ENCODE measurements around the gene DTNA.
"Not testable (repeated sequence)": the region's sequence is repeated elsewhere in the genome, so short reads cannot be mapped to it uniquely, and the experiment has no call there.

The DTNA gene

DNA sequence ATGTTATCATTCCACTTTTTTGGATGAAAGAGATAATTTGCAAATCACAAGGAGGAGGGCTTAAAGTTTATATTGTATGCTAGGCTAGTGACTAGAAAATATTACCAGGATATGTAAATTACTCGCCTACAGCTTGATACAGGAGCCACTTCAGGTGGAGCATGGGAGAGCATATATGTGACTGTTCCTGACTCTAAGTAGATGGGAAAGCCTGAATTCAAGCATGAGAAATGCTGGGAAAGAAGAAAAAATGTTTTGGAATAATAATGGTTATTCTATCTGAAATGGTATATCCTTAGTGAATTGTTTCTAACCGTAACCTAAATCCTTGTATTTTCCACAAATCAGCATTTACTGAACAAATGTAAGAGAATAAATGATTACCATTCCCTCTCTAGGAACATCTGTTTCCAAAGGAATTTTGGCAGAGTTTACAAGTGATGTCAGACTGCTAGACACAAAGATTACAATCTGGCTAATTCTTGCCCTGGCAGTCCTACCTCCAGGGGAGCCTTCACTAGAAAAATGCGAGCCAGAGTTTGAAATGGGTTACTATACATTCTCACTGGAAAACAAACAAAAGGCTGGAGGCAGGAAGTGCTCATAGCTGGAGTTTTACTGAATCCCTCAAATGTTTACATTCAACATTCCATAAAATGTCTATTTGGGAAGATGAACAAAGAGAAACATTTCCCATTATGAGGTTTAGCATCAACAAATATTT lies 201.7 kb downstream of the DTNA start:
- no peak for DNase-seq

DNA sequence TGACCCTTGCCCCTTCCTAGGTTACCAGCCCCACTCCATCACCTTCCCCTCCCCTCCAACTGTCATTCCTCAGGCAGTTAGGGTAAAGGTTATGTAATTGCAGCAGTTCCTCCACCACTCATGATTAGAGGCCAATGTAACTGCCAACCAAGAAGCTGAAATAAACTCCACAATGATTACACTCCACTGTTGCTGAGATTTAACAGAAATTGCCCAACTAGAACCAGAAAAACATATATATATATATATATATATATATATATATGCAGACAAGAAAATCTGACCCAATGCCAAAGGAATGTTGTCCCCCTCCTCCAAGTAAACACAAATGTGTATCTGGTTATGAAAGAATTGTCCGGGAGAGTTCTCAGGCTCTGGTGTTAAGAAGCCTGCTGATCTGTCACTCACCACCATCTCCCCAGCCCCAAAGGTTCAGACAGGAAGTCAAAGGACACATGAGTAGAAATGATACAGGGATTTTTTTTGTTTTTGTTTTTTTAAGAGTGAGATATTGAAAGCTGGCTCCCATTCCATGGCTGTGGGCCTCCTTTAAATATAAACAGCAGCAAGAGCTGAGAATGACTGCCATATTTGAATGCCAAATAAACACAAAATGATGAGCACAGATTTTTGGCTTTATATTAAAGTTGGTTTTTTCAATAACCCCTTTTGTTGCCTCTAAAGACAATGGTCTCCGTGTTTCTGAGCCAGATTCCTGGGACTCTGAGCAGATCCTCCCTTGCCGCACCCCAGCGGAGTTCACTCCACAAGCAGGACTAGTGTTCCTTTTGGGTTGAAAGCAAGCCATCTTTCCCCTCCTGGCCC lies 204.0 kb downstream of the DTNA start:
- no peak for DNase-seq

- no peak for DNase-seq
Measured at GRCh38 chr18:34915046-34915445, 204.9 kb downstream of the DTNA start.

GRCh38 chr18:34916539-34916938 lies 206.4 kb downstream of the DTNA start:
- not testable (repeated sequence) for DNase-seq

- no peak for DNase-seq
Measured at GRCh38 chr18:34918856-34919255, 208.8 kb downstream of the DTNA start.

DNA sequence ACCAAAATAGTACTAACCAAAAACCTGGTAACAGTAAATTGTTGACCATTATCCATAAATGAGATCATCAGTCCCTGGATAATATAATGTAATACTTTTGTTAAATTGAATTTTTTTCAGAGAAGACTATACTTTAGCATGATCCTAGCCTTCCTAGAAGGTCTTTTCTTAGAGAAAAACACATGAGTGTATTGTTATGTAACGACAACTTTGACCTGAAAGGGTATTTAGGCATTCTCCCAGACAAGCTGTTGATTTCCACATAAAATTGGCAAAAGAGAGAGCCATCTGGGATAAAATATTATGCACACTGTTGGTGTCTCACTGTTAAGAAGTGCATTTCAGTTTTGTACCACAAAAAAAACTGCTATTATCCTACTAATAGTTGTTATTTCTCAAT lies 211.1 kb downstream of the DTNA start:
- no peak for DNase-seq

DNA sequence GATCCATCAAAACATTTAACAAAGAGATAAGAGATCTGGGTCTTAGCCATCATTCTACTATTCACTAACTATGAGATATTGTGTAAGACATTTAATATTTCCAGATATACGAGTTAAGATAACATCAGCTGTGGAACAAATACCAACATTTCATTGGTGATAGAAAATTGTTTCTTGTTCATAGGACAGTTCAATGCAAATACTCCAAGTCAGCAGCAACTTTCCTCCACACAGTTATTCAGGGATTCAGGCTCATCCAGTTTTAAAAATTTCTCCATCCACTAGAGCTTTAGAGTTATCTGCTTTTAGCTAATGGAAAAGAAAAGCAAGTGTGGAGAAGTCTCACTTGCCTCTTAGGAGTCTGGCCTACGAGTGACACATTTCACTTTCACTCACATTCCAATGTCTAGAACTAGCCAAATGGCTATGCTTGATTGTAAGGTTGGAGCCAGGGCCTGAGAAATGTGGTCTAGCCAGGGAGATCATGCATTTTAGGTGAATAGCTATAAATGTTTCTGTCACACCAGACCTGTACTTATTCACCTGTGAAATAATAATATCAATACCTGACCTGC lies 211.8 kb downstream of the DTNA start:
- DNase-seq, result no peak

DNA sequence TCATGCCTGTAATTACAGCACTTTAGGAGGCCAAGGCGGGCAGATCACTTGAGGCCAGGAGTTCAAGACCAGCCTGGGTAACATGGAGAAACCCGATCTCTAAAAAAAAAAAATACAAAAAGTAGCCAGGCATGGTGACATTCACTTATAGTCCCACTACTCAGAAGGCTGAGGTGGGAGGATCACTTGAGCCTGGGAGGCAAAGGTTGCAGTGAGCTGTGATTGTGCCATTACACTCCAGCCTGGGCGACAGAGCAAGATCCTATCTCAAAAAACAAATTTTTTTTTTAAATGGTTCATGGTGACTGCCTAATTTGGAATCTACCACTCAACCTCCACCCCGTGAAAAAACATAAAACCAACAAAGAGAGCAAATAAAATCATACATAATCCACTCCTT lies 212.5 kb downstream of the DTNA start:
- DNase-seq, result not testable (repeated sequence)

- DNase-seq, result no peak
Measured at GRCh38 chr18:34923911-34924310, 213.8 kb downstream of the DTNA start.

GRCh38 chr18:34926683-34927082 lies 216.6 kb downstream of the DTNA start:
- DNase-seq, result no peak

- no peak for DNase-seq
Measured at GRCh38 chr18:34928088-34928753, 218.1 kb downstream of the DTNA start.

DNA sequence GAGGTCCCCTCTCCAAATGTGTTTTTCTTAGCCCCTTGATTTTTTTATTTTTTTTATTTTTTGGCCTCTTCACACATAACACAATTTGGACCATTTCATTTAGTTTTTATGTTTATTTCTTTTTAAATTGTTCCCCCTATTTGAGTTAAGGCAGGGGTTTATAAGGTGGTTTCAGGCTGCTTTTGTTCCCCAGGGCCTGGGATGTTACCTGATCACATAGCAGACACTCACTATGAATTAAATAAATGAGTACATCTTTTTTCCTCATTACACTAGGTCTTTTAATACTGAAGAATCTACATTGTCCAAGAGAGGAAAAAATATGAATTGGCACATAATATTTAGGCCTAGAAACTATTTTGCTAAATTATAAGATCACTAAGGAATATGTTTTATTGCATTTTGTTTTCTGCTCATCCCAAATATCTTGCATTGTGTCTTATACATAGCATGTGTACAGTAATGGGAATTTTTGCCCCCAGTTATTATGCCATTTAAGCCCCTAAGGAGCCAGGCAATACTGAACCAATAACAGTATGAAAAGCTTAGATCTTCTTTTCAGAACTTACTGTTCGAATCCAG lies 218.7 kb downstream of the DTNA start:
- DNase-seq, result no peak

DNA sequence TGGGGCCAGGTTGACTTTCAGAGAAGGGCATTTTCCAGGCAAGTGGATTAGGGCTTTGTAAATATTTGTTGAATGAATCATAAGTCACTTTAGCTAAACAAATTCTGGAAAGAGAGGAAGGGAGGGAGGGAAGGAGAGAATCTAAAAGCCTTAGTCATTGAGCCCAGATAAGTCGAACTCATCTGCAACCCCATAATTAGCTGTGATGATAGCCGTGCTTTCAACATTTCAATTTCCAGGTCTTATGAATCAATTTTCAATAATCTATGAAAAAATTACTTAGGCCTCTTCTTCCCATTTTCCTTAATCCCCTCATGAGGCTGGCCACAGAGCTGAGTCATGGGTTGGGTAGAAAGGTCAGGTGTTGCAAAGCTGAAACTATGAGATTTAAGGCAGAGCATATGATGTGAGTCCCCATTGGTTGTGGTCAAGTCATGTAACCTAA lies 219.3 kb downstream of the DTNA start:
- no peak for DNase-seq

- no peak for DNase-seq
Measured at GRCh38 chr18:34932363-34932762, 222.3 kb downstream of the DTNA start.

GRCh38 chr18:34932792-34933466 lies 222.8 kb downstream of the DTNA start:
- no peak for DNase-seq

DNA sequence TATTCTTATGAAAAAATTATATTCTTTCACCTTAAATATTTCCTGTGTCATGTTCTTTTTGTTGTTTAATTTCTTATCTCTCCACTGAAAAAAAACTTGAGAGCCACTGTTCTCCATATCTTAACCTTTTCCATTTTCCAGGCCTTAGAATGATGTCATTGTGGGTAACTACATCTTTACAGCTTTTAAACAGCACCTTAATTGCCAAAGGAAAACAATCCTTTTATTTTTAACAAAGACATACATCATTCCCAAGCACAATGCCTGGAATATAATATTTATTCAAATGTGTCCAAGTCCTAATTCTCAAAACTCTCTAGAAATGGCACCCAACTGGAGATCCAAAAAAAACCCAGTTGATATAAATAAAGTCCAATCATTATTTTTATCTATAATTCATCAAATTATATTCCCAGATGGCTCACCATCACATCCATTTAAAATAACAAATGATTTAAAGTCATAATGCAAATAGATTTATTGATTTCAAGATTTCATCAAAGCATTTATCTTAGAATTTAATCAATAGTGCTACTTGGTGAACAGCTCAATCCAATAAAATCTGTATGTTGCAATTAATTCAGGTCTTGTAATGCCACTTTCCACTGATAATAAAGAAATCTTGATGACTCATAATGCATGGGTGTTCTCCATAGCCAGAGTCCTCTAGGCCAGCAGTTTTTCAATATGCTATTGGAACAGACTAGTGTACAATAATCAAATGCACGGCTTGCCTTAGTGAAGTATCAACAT lies 224.0 kb downstream of the DTNA start:
- no peak for DNase-seq

GRCh38 chr18:34936772-34937171 lies 226.7 kb downstream of the DTNA start:
- DNase-seq, result no peak

DNA sequence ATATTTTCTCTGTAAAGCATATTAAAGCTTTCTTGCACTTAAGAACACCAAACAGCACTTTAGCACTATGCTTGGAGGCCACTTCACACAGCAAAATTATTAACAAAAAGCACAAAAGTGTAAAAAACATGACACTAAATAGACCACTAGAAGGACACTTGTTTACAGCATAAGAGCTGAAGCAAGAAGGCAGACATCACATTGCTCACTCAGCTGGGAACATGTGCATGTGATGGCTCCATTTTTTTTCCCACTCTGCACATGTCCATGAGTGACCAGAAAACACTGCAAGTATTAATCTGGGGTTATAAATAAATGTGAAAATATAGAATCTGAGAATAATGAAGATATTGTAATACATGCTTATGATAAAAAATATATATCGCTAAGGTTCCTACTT lies 228.0 kb downstream of the DTNA start:
- no peak for DNase-seq

Data from NCI-H187 (cell line).